Measurements from ENCODE around the gene NCOA4.

- TF ChIP-seq POLR2A (IDR thresholded peaks at IDR 0.05) (no peak), CTCF (IDR thresholded peaks at IDR 0.05) (no peak)
These were observed 38.5 kb upstream of the NCOA4 start for GRCh38 chr10:46068905-46069304.

Measured in right lobe of liver (tissue), 4 donors.